DOHH2 (cell line): Measurements from ENCODE around the gene NOS3.

Experiments
- H3F3A ChIP-seq: fragments of 200-600 bp; sonication (generic), shearing (Covaris generic); 2 replicates; pipeline ENCODE4 v1.6.0; 2016; ENCODE audit warnings: antibody characterized with exemption, mild to moderate bottlenecking; ENCODE audit not compliant: control insufficient read depth, insufficient read depth
- H3K27ac ChIP-seq: fragments of 200-600 bp; sonication (generic); 2 replicates; pipeline ENCODE4 v1.5.1; 2014; ENCODE audit warnings: low read depth, mild to moderate bottlenecking, low read length, moderate library complexity
- H3K27me3 ChIP-seq: fragments of 200-600 bp; sonication (generic); 2 replicates; pipeline ENCODE4 v1.6.1; 2014; ENCODE audit warnings: mild to moderate bottlenecking, low read length, mixed read lengths; ENCODE audit not compliant: control insufficient read depth
- H3K36me3 ChIP-seq: fragments of 200-600 bp; sonication (generic); 2 replicates; pipeline ENCODE4 v1.6.1; 2014; ENCODE audit warnings: mild to moderate bottlenecking, low read length, moderate library complexity, mixed read lengths; ENCODE audit not compliant: control insufficient read depth
- H3K4me1 ChIP-seq: fragments of 200-600 bp; sonication (generic); 2 replicates; pipeline ENCODE4 v1.6.1; 2014; ENCODE audit warnings: mild to moderate bottlenecking, low read length, mixed read lengths; ENCODE audit not compliant: control insufficient read depth
- H3K4me2 ChIP-seq: fragments of 200-600 bp; sonication (generic); 2 replicates; pipeline ENCODE4 v1.6.0; 2014; ENCODE audit warnings: mild to moderate bottlenecking, low read length, moderate library complexity
- H3K4me3 ChIP-seq: fragments of 200-600 bp; sonication (generic); 2 replicates; pipeline ENCODE4 v1.5.1; 2014; ENCODE audit warnings: mild to moderate bottlenecking, low read length, mixed read lengths
- H3K79me2 ChIP-seq: fragments of 200-600 bp; sonication (generic); 2 replicates; pipeline ENCODE4 v1.6.1; 2014; ENCODE audit warnings: mild to moderate bottlenecking, low read length, mixed read lengths; ENCODE audit not compliant: control insufficient read depth
- H3K9me2 ChIP-seq: fragments of 200-600 bp; sonication (generic); replicated peaks from 2 replicates; pipeline ENCODE4 v1.6.1; 2014; ENCODE audit warnings: mild to moderate bottlenecking, low read length, mixed read lengths; ENCODE audit not compliant: control insufficient read depth
- H3K9me3 ChIP-seq: fragments of 200-600 bp; sonication (generic); 2 replicates; pipeline ENCODE4 v1.6.1; 2014; ENCODE audit warnings: antibody characterized with exemption, low read length, mixed read lengths; ENCODE audit not compliant: control insufficient read depth, insufficient read depth
- H4K20me1 ChIP-seq: fragments of 200-600 bp; sonication (generic); 2 replicates; pipeline ENCODE4 v1.6.0; 2014; ENCODE audit warnings: low read depth, mild to moderate bottlenecking, antibody characterized with exemption, low read length, moderate library complexity; ENCODE audit not compliant: control insufficient read depth, insufficient read depth
- EZH2phosphoT487 ChIP-seq: fragments of 200-600 bp; sonication (generic); IDR thresholded peaks from 2 replicates; pipeline ENCODE4 v1.6.1; 2017; ENCODE audit warnings: borderline replicate concordance, mild to moderate bottlenecking, antibody characterized with exemption, low read length, moderate library complexity, mixed read lengths
- TF ChIP-seq, protein P1 (sequence below): fragments of 200-600 bp; sonication (generic); IDR thresholded peaks from one replicate; pipeline ENCODE4 v1.5.1; 2014; ENCODE audit warnings: antibody characterized with exemption, mild to moderate bottlenecking, low read depth, low read length; ENCODE audit not compliant: poor library complexity, severe bottlenecking

The NOS3 gene

GRCh38 chr7:151000897-151001495 is 10.2 kb downstream of the NOS3 start:
- no peaks in the 10 kb centered on the region for H3K36me3 ChIP-seq
- H4K20me1 ChIP-seq, result no peaks in the 10 kb centered on the region; the same call in 1 of the 2 replicates
- no peak overlapping the region for H3K27ac ChIP-seq
- H3K4me1 ChIP-seq, result 0 out of 2 replicates have a peak, but pooled peaks cover 3% of the 10 kb centered on the region
- TF ChIP-seq EZH2phosphoT487, result no peak
- TF ChIP-seq, protein P1, sequence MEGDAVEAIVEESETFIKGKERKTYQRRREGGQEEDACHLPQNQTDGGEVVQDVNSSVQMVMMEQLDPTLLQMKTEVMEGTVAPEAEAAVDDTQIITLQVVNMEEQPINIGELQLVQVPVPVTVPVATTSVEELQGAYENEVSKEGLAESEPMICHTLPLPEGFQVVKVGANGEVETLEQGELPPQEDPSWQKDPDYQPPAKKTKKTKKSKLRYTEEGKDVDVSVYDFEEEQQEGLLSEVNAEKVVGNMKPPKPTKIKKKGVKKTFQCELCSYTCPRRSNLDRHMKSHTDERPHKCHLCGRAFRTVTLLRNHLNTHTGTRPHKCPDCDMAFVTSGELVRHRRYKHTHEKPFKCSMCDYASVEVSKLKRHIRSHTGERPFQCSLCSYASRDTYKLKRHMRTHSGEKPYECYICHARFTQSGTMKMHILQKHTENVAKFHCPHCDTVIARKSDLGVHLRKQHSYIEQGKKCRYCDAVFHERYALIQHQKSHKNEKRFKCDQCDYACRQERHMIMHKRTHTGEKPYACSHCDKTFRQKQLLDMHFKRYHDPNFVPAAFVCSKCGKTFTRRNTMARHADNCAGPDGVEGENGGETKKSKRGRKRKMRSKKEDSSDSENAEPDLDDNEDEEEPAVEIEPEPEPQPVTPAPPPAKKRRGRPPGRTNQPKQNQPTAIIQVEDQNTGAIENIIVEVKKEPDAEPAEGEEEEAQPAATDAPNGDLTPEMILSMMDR, result no peak
- no peaks in the 10 kb centered on the region for H3K9me2 ChIP-seq
- no peaks in the 10 kb centered on the region for H3F3A ChIP-seq
- no peaks in the 10 kb centered on the region for H3K9me3 ChIP-seq
- H3K27me3 ChIP-seq, result peaks cover 5% of the 10 kb centered on the region; the same call in 1 of the 2 replicates
- H3K79me2 ChIP-seq, result no peaks in the 10 kb centered on the region
- H3K4me2 ChIP-seq, result no peak overlapping the region
- H3K4me3 ChIP-seq, result no peak overlapping the region

DNA sequence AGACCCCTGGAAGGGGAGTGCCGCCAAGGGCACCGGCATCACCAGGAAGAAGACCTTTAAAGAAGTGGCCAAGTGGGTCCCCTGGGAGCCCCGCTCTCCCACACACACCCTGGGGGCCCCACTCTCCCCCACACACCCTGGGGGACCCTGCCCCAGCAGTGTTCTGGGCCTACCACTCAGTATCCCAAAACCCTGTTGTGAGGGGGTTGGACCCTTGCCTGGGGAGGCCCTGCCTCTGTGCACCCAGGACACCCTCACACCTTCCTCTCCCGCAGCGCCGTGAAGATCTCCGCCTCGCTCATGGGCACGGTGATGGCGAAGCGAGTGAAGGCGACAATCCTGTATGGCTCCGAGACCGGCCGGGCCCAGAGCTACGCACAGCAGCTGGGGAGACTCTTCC is 10.7 kb downstream of the NOS3 start:
- Histone ChIP-seq H3K9me2 (no peaks in the 10 kb centered on the region), H3F3A (no peaks in the 10 kb centered on the region), H3K36me3 (no peaks in the 10 kb centered on the region), H3K4me1 (0 out of 2 replicates have a peak, but pooled peaks cover 3% of the 10 kb centered on the region), H3K9me3 (no peaks in the 10 kb centered on the region), H3K79me2 (no peaks in the 10 kb centered on the region), H3K27me3 (peaks cover 5% of the 10 kb centered on the region; the same call in 1 of the 2 replicates), H3K4me2 (no peak overlapping the region), H3K4me3 (no peak overlapping the region), H4K20me1 (no peaks in the 10 kb centered on the region; the same call in 1 of the 2 replicates), H3K27ac (no peak overlapping the region)
- no peak for TF ChIP-seq EZH2phosphoT487
- TF ChIP-seq, protein P1, result no peak

GRCh38 chr7:151003572-151003971 is 12.8 kb downstream of the NOS3 start:
- no peaks in the 10 kb centered on the region for H3K36me3 ChIP-seq
- H3K79me2 ChIP-seq, result no peaks in the 10 kb centered on the region
- H3K27ac ChIP-seq, result no peak overlapping the region
- no peaks in the 10 kb centered on the region for H3K27me3 ChIP-seq
- TF ChIP-seq EZH2phosphoT487, result no peak
- TF ChIP-seq, protein P1, result no peak
- no peaks in the 10 kb centered on the region for H3K9me3 ChIP-seq
- no peak overlapping the region for H3K4me3 ChIP-seq
- H4K20me1 ChIP-seq, result no peaks in the 10 kb centered on the region
- H3K9me2 ChIP-seq, result no peaks in the 10 kb centered on the region
- H3K4me2 ChIP-seq, result no peak overlapping the region
- H3F3A ChIP-seq, result no peaks in the 10 kb centered on the region
- H3K4me1 ChIP-seq, result peaks cover 10% of the 10 kb centered on the region
